Tibial artery (tissue), 4 donors: ENCODE data around the gene MYD88.

Experiments
- DNase-seq, 2 donors: peaks; one replicate each; pipeline ENCODE4 v3.0.0-alpha.2; 2019
- H3K27ac ChIP-seq, 2 donors: fragments of 200-600 bp; sonication (generic) in 1 of 2; 1 replicate in 1 of 2; 2 replicates in 1 of 2; pipeline ENCODE4 v1.5.1; 2018 to 2019; ENCODE audit warnings: mild to moderate bottlenecking in 1 of 2
- H3K27me3 ChIP-seq, 2 donors: fragments of 200-600 bp; sonication (generic) in 1 of 2; one replicate each; pipeline versions ENCODE4 v1.5.1 to v1.6.0; 2016 to 2019
- H3K36me3 ChIP-seq, 3 donors: fragments of 200-600 bp; sonication (generic) in 2 of 3; one replicate each; pipeline ENCODE4 v1.5.1; 2016 to 2019; ENCODE audit warnings: mild to moderate bottlenecking in 2 of 3
- H3K4me1 ChIP-seq, 4 donors: fragments of 200-600 bp; sonication (generic) in 2 of 4; 1 replicate in 3 of 4; 2 replicates in 1 of 4; pipeline ENCODE4 v1.5.1; 2016 to 2019
- H3K4me3 ChIP-seq, 2 donors: fragments of 200-600 bp; sonication (generic) in 1 of 2; 1 replicate in 1 of 2; 2 replicates in 1 of 2; pipeline ENCODE4 v1.5.1; 2018 to 2019; ENCODE audit warnings: mild to moderate bottlenecking in 2 of 2
- H3K9me3 ChIP-seq, 3 donors: fragments of 200-600 bp; sonication (generic) in 1 of 3; one replicate each; pipeline ENCODE4 v1.5.1; 2016 to 2019
- intact Hi-C: fragments of 100-400 bp; cut with DNase I; formaldehyde crosslinking; loops from one replicate; pipeline ENCODE4 v1.15.0; 2023; ENCODE audit warnings: low total_unique reads
- TF ChIP-seq, protein P1 (sequence below), 2 experiments: fragments of 200-600 bp in 1 of 2; fragments of 450-650 bp in 1 of 2; IDR thresholded peaks; one replicate each; pipeline ENCODE4 v1.5.1; 2017 to 2019; ENCODE audit warnings: antibody characterized with exemption in 2 of 2, mild to moderate bottlenecking in 1 of 2, moderate library complexity in 1 of 2

The MYD88 gene

DNA sequence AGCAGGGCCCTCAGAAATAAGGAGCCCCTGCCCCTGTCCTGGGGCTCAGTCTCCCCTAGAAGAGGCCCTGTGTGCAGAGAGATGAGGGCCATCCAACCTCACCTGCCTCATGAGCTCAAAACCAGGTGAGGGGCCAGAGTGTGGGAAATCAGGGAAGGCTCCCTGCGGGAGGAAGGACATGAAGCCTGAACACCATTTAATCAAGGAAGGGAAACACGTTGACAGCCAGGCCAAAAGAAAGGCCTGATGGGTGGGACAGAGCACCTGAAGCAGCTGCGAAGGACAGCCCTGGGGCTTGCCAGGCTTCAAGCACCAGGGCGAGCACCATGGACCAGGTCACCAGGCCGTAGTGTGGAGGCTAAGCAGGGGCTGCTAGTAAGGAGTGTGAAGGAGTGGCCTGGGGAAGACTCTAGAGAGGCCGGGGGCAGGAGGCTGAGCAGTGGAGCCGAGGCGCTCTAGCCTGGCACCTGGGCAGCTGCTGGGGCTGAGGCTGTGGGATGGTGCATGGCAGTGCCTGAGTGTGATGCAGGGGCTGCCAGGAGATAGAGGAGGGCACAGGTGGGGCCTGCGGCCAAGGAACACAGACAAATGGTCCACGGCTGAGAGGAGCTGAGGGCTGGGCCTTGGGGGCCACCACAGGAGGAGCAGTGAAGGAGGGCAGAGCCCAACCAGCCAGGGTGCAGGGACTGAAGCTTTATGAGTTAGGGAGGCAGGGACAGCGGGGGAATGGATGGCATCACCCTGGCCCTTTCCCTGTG is 17.6 kb upstream of the MYD88 start:
- intact Hi-C loops: loop anchor here (10.0 kb wide), 2 partner anchors 134 to 224 kb away; partner anchors contain the start of gene XYLB
- H3K4me1 ChIP-seq: peaks cover 0 to 6% (median 0%) of the 10 kb centered on the region in 4 donors
- peaks cover 18 to 74% (median 56%) of the 10 kb centered on the region in 3 donors for H3K36me3 ChIP-seq
- no peaks in the 10 kb centered on the region for H3K9me3 ChIP-seq
- no peak overlapping the region for H3K27ac ChIP-seq
- no peak overlapping the region for H3K4me3 ChIP-seq
- peak; percentile 15 to 53 for DNase-seq
- TF ChIP-seq, protein P1, sequence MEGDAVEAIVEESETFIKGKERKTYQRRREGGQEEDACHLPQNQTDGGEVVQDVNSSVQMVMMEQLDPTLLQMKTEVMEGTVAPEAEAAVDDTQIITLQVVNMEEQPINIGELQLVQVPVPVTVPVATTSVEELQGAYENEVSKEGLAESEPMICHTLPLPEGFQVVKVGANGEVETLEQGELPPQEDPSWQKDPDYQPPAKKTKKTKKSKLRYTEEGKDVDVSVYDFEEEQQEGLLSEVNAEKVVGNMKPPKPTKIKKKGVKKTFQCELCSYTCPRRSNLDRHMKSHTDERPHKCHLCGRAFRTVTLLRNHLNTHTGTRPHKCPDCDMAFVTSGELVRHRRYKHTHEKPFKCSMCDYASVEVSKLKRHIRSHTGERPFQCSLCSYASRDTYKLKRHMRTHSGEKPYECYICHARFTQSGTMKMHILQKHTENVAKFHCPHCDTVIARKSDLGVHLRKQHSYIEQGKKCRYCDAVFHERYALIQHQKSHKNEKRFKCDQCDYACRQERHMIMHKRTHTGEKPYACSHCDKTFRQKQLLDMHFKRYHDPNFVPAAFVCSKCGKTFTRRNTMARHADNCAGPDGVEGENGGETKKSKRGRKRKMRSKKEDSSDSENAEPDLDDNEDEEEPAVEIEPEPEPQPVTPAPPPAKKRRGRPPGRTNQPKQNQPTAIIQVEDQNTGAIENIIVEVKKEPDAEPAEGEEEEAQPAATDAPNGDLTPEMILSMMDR (IDR thresholded peaks at IDR 0.05): no peak
- H3K27me3 ChIP-seq: no peaks in the 10 kb centered on the region

DNA sequence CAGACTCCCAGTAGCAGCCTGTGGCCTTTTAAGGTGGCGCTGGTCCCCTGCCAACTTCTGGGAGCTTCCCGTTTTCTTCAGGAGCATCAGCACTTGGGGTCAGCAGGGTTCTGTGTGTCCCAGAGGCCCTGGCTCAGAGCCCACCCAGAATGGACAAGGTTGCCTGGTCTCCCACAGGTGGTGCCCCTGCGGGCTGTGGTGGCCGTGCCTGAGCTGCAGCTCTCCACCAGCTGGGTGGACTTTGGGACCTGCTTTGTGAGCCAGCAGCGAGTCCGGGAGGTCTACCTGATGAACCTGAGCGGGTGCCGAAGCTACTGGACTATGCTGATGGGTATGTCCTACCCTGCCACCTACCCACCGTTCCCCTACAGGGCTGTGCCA is 17.0 kb upstream of the MYD88 start:
- TF ChIP-seq, protein P1 (IDR thresholded peaks at IDR 0.05): no peak
- Histone ChIP-seq H3K36me3 (peaks cover 24 to 79% (median 61%) of the 10 kb centered on the region in 3 donors), H3K27me3 (no peaks in the 10 kb centered on the region), H3K27ac (no peak overlapping the region), H3K4me3 (no peak overlapping the region), H3K4me1 (peaks cover 0 to 6% (median 0%) of the 10 kb centered on the region in 4 donors), H3K9me3 (no peaks in the 10 kb centered on the region)
- peak; percentile 17 to 63 for DNase-seq
- intact Hi-C loops: loop anchor here (10.0 kb wide), 2 partner anchors 133 to 223 kb away; partner anchors contain the start of gene XYLB

DNA sequence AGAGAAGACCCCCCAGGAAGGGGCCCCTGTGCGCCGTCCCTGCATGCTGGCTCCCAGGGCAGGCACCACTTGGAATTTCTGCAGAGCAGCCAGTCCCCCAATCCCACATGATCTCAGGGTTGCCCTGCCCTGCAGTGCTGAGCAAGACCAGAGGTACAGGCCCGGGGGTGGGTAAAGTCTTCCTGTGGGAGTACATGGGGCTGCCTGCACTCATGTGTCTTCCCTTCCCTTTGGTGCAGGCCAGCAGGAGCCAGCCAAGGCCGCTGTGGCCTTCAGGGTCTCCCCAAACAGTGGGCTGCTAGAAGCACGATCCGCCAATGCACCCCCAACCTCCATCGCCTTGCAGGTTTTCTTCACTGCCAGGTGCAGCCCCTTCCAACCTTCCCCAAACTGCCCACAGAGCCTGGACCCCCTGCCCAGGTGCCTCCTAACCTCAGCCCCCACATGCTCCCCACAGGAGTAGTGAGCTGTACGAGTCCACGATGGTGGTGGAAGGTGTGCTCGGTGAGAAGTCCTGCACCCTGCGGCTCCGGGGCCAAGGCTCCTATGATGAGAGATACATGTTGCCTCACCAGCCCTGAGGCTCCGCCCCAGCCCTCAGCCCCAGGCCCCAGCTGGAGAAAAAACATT is 16.5 kb upstream of the MYD88 start:
- Histone ChIP-seq H3K4me3 (no peak overlapping the region), H3K9me3 (no peaks in the 10 kb centered on the region), H3K27ac (no peak overlapping the region), H3K27me3 (no peaks in the 10 kb centered on the region), H3K4me1 (peaks cover 0 to 6% (median 0%) of the 10 kb centered on the region in 4 donors), H3K36me3 (peaks cover 29 to 84% (median 66%) of the 10 kb centered on the region in 3 donors)
- peak; percentile 13 to 48 for DNase-seq
- TF ChIP-seq, protein P1 (IDR thresholded peaks at IDR 0.05): no peak
- intact Hi-C loops: loop anchor here (10.0 kb wide), 2 partner anchors 133 to 223 kb away; partner anchors contain the start of gene XYLB

DNA sequence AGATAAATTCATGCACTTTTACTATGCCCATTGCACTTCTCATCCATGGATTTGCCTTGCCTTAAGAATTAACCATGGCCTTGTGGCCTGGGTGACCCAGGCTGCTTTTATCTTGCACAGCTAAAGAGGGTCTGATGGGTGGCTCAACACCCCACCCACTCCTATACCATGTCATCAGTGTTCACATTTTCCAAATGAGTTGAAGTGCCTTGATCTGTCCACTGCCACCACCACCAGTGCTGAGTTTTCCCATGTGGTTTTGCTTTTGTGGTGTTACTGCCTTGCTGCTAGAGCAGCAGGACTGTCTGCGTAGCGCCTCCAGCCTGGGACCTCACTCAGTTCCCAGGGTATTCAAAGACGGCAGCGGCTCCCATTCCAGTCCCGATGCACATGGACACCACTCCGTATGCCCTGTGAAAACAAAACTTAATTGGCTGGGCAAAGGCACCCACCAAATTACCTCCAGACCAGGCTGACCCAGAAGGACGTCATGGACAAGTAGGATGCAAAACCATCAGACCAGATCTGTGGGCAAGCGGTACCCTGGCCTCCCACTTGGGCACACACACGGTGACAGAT is 15.7 kb upstream of the MYD88 start:
- Histone ChIP-seq H3K36me3 (peaks cover 37 to 93% (median 75%) of the 10 kb centered on the region in 3 donors), H3K4me1 (no peaks in the 10 kb centered on the region), H3K27me3 (no peaks in the 10 kb centered on the region), H3K4me3 (no peak overlapping the region), H3K27ac (no peak overlapping the region), H3K9me3 (no peaks in the 10 kb centered on the region)
- TF ChIP-seq, protein P1 (IDR thresholded peaks at IDR 0.05): no peak
- DNase-seq: peak in 1 of 2 donors; percentile 64
- intact Hi-C loops: loop anchor here (10.0 kb wide), 2 partner anchors 132 to 222 kb away; partner anchors contain the start of gene XYLB

DNA sequence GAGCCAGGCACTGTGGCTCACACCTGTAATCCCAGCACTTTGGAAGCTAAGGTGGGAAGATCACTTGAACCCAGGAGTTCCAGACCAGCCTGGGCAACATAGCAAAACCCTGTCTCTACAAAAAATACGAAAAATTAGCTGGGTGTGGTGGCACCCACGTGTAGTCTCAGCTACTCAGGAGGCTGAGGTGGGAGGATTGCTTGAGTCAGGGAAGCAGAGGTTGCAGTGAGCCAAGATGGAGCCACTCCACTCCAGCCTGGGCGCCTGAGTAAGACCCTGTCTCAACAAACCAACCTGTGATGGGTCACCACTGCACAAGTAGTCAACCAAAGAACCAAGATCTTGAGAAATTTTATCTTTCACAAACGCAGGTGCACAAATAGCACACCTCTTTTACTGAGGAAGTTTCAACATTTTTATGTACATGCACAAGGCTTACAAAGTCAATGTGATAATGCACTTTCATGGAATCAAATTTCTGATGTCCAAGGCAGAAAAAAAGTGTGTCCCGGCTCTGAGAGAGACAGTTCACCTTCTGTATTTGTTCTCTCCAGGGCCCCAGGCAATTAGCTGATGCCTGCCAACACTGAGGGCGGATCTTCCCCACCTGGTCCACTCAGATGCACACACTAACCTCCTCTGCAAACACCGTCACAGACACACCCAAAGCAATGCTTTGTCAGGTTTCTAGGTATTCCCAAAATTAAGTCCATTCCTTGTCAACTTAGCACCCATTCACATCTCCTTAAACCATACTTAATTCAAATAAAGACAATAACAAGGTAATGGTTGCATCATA is 13.9 kb upstream of the MYD88 start:
- DNase-seq: no peak
- no peaks in the 10 kb centered on the region for H3K9me3 ChIP-seq
- intact Hi-C loops: loop anchor here (10.0 kb wide), 2 partner anchors 130 to 220 kb away; partner anchors contain the start of gene XYLB
- H3K4me1 ChIP-seq: no peaks in the 10 kb centered on the region
- H3K36me3 ChIP-seq: peaks cover 54 to 100% (median 92%) of the 10 kb centered on the region in 3 donors
- H3K4me3 ChIP-seq: no peak overlapping the region
- TF ChIP-seq, protein P1 (IDR thresholded peaks at IDR 0.05): no peak
- no peaks in the 10 kb centered on the region for H3K27me3 ChIP-seq
- H3K27ac ChIP-seq: no peak overlapping the region
